Embryonic facial prominence (tissue), 1 donor: Measurements from ENCODE around the gene PTCD3.
A peak's percentile ranks its signal among the peaks of the same experiment; 100 is the strongest.

Experiments used
- DNase-seq: peaks from one replicate; pipeline ENCODE4 v3.0.0-alpha.2; 2016; ENCODE audit errors: extremely low spot score

PTCD3 gene

DNA sequence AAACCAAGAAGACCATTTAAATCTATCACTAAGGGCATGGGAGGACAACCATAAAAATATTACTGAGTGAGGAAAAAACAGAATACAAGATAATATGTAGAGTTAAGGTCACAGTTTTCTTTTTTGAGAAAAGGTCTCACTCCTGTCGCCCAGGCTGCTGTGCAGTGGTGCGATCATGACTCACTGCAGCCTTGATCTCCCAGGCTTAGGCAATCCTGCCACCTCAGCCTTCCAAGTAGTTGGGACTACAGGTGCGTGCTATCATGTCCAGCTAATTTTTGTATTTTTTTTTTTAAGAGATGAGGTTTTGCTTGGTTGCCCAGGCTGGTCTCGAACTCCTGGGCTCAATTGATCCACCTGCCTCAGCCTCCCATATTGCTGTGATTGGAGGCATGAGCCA lies 24.3 kb upstream of the PTCD3 start:
- DNase-seq: no peak

DNA sequence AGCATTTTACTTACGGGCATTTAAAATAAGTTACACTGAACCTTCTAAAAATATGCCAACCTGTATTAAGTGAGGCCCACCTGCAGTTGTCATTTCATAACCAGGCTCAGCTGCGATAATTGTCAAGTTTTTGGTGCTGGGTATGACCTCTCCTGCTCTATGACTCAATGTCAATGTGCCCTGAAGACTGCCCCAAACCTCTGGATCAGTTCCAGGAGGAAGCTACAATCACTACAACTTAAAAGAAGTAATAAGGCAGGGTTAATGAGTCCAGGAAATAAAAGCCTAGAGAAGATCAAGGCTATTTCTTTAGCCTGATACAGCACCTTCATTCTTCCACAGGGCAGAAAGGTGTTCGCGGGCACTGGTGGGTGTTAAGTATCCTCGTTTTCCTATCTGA lies 23.3 kb upstream of the PTCD3 start:
- no peak for DNase-seq

GRCh38 chr2:86087936-86088850 lies 17.8 kb upstream of the PTCD3 start:
- DNase-seq: no peak

- DNase-seq: no peak
Observed at GRCh38 chr2:86094229-86094628, 11.8 kb upstream of the PTCD3 start.

DNA sequence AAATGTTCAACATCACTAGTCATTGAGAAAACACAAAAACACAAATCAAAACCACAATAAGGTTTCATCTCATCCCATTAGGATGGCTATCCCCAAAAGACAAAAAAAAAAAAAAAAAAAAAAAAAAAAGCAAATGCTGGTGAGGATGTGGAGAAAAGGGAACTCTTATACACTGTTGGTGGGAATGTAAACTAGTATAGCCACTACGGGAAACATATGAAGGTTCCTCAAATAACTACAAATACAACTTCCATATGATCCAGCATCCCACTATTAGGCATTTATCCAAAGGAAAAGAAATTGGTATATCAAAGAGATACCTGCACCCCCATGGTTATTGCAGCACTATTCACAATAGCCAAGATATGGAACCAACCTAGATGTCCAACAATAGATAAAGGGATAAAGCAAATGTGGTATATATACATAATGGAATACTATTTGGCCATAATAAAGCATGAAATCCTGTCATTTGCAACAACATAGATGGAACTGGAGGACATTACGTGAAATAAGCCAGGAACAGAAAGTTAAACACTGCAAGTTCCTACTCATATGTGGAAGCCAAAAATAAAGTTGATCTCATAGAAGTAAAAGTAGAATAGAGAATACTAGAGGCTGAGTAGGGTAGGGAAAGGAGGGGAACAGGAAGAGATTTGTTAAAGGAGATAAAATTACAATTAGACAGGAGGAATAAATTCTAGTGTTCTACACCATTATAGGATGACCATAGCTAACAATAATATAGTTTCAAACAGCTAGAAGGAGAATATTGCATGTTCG lies 8.7 kb upstream of the PTCD3 start:
- no peak for DNase-seq

- no peak for DNase-seq
Observed at GRCh38 chr2:86097913-86098312, 8.1 kb upstream of the PTCD3 start.

DNA sequence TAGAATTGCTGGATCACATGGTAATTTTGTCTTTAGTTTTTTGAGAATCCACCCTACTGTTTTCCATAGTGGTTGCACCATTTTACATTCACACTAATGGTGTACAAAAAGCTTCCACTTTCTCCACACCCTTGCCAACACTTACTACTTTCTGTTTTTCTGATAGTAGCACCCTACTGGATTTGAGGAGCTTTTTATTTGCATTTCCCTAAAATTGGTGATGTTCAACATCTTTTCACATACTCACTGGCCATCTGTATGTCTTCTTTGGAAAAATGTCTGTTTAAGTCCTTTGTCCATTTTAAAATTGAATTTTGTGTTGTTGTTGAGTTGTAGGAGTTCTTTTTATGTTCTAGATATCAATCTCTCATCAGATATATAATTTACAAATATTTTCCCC lies 3.9 kb upstream of the PTCD3 start:
- no peak for DNase-seq

DNA sequence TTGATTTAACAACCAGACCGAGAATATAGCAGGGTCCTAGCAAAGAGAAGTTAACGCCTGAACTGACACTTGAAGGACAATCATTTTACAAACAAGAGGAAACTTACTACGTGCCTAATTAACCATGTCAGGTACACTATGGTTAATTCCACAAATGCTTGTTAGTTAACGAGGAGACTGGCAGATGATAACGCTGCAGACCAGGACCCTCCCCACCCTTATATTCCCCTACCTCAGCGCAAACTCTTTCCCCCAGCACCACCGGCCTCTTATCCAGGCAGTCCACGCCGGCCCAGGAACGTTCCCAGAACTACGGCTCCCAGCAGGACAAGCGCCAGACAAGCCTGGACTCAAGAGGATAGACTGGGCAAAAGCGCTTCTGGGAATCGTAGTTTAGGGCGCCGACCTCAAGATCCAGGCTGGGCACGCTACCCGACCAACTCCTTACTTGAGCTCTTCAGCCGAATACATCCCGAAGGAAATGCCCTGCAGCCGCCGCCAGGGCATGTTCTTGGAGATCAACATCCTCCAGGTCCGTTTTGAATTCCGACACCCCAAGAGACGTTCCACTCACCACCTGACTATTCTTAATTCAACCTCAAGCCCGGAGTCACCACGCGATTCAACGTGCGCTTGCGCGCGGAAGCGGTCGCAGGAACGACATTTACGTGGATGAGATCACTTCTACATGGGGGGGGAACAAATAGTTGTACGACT lies 625 bp upstream of the PTCD3 start, which contains the start of gene POLR1A:
Gene POLR1A (minus strand): TSS at position 635 of the 717 bp plus-strand sequence. CDS start 110 bp downstream, at position 525.
- peak; percentile 89 for DNase-seq

GRCh38 chr2:86107031-86107430 lies 996 bp downstream of the PTCD3 start:
- no peak for DNase-seq

- DNase-seq: no peak
Observed at GRCh38 chr2:86118130-86118529, 12.1 kb downstream of the PTCD3 start.

DNA sequence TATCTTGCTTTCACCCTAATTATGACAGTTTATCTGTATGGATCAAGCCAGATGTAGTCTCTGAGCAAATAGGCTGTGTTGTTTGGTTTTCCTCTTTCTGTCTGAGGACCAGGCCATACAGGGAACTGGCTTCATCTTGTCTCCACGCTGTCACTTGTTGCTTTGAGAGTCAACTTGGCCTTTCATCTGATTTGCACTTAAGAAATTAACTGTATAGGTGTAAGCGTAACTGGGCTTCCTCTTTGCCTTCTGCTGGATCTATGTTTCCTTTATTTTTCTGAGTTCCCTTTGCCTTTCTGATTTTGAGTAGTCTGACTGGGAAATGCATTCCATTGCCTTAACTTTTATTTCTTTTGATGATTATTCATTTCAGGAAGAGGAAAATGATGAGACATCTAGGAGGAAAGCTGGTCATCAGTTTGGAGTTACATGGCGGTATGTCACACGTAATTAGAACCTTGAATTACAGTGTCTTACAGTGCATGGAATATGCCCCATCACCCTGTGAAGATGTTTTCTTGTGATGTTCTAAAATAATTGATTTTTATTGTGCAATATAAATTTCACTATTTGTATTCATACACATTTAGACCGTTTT lies 17.4 kb downstream of the PTCD3 start:
- no peak for DNase-seq

- DNase-seq: no peak
Observed at GRCh38 chr2:86124683-86125082, 18.6 kb downstream of the PTCD3 start.

- DNase-seq: no peak
Observed at GRCh38 chr2:86134709-86135108, 28.7 kb downstream of the PTCD3 start.

DNA sequence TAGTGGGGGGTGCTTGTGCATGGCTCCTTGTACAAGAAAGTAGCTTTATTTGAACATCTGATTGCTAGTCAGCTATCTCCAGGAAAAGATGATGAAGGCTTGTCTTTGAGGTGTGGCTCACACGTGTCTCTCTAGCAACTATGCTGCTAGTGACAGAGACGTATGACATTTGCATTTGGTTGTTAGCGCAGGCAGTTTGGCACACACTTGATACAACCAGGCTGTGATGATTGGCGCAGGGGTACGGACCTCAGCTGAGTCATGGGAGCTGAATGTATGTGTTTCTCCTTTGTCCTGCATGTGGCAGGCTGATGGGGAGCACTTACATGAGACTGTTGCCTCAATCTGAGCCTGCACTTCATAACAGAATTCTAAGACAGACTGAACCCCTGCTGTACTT lies 29.6 kb downstream of the PTCD3 start:
- no peak for DNase-seq

GRCh38 chr2:86136141-86136540 lies 30.1 kb downstream of the PTCD3 start:
- no peak for DNase-seq

DNA sequence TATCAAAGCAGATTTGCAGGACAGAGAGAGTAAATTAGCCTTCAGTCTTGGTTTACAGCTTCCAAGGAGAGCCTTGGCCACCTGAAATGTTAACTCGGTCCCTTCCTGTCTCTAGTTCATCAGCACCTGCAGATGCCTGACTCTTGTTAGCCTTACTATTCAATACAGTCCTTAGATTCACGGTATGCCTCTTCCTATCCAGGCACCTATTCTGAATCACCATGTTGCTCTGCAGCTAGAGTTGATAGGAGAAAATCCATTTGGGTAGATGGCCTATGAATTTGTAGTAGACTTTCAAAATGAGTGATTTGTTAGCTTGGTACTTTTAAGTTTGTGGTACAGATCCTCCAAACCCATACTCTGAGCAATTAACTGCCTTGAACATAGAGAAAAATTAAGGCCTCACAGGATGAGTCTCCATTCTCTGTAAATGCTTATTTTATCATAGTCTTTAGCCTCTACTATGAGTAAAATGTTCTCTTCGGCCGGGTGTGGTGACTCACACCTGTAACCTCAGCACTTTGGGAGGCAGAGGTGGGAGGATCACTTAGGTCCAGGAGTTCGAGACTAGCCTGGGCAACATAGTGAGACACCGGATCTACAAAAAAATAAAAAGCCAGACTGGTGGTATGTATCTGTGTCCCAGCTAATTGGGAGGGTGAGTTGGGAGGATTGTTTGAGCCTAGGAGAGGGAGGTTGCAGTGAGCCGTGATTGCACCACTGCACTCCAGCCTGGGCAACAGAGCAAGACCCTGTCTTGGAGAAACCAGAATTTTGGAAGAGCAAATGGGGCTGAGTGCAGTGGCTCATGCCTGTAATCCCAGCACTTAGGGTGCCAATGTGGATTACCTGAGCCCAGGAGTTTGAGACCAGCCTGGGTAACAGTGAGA lies 32.9 kb downstream of the PTCD3 start:
- DNase-seq: no peak

DNA sequence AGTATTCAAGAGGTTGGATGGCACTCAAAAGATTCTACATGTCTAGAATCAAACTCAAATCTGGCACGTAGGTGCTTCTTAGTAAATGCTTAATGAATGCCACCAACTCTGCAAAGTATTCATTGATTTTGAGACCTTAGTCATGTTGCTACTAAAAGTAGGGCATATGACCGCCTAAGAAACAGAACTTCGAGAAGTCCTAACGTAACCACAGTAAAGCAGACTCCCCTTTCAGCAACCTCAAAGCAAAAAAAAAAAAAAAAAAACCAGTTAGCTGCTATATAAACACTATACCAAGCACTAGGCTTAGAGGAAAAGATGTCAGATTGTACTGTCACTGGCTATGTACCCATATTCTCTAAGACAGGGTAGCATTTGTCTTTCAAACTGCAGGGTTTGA lies 33.9 kb downstream of the PTCD3 start:
- no peak for DNase-seq

- no peak for DNase-seq
Observed at GRCh38 chr2:86140969-86141392, 34.9 kb downstream of the PTCD3 start.

DNA sequence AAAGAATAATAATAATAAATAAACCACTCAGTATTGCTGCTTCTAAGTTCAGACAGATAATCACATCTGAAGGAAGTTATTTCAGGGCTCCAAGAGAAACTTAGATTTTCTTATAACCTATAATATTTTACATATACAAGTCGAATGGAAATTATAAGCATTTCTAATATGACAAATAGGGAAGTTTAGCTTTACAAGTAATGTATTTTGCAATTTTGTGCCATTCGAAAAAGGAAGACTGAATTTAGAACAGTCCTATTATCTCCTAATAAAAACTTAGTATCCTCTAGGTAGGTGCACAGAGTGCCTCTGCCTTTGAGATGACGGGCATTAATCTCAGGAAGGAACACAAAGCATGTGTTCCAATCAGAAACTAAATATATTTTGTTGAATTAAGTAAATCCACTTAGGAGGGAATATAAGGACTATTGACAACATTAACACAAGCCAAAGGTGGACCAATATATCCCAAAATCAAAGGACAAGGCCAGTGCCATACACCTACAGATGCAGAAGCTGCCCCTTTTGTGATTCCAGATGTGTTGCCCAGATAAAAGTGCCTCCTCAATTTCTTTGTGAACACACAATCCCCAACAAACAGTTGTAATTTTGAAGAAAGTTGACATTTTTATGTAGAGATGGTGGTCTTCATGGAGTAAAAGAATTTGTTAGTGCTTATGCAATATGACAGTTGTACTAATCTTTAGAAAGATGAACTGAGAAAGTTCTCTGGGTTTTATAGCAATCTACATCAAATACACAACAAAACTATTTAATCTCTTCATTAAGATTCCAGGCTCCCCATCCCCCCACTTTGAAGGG lies 36.6 kb downstream of the PTCD3 start:
- DNase-seq: no peak

- no peak for DNase-seq
Observed at GRCh38 chr2:86143307-86143706, 37.3 kb downstream of the PTCD3 start.
